Measurements from ENCODE around the gene PNCK. TPM values are rescaled to one million over a fixed set of nuclear protein-coding genes. Genes with fewer than 3 reads are reported as not detected.
A peak's percentile ranks its signal among the peaks of the same experiment; 100 is the strongest.

PNCK gene
- total and polyA plus RNA-seq, 12 donors, result 2.0 to 15.6 (median 5.7) TPM

DNA sequence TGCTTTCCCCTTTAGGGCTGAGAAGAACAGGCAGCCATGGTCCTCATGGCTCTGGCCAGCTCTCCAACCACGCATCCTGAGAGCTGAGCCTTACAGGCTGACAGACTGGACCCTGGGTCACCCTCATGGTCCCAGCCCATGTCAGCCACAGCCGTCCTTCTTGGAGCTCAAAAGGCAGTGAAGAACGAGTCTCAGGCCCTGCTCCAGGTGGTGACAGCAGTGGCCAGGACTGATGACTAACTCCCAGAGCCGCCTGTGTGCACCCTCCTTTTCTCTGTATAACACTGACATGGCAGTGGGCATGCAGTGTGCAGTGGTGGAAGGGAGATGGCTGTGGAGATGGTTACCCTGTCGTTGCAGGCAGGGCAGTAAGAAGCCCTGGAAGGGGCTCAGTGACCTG lies 36.9 kb downstream of the PNCK start:
- Histone ChIP-seq H3K27ac (no peak overlapping the region), H3K4me1 (peaks cover 0 to 14% (median 0%) of the 10 kb centered on the region in 9 donors), H3K4me3 (no peak overlapping the region), H3K36me3 (no peaks in the 10 kb centered on the region), H3K9me3 (peaks cover 0 to 6% (median 0%) of the 10 kb centered on the region in 11 donors), H3K27me3 (peaks cover 0 to 35% (median 3%) of the 10 kb centered on the region in 7 donors)
- DNase-seq (no peak), ATAC-seq (no peak)
- intact Hi-C loops (cut with DNase I), result no loop called here
- WGBS, 2 donors, result 63 to 77% methylated on average over 5 of the region's 5 CpGs
- TF ChIP-seq CTCF (IDR thresholded peaks at IDR 0.05), result no peak

DNA sequence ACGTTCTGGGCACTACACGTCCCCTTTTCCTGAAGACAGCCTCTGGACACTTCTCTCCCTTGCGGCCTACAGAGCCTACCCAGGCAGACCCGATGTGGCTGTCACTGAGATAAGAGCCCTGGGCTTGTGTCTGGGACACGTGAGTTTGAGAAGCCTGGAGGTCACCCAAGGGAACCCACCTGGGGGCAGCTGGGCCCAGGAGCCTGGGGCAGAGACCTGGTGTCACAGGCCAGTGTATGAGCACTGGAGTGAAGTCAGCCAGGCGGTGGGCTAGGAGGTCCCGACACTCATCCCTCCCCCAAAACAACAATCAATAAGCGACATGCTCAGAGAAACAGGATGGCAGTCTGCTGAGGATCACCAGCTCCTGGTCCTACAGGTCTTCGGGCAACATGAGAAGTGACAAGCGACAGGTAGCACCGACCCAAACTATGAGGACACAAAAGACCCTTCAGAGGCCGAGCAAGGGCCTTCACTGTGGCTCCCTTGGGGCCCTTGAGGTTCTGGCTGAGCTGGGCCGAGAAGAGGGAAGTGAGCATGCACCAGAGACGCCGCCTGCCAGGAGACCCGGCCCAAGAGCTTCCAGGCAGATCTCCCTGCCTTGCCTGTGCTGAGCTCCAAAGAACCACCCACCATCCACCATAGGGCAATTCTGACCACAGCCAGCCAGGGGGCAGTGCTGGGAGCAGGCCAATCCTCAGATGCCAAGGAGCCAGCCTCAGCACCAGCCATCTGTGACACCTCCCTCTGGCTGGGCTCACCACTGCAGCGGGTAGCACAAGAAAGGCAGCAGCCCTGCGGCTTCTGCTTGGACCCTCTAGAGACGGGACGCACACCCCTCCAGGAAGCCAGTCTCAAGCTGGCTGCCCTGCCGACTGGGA lies 37.6 kb downstream of the PNCK start:
- Histone ChIP-seq H3K27me3 (peaks cover 0 to 28% (median 0%) of the 10 kb centered on the region in 7 donors), H3K27ac (no peak overlapping the region), H3K36me3 (no peaks in the 10 kb centered on the region), H3K4me1 (peaks cover 0 to 10% (median 0%) of the 10 kb centered on the region in 9 donors), H3K4me3 (no peak overlapping the region), H3K9me3 (peaks cover 0 to 12% (median 0%) of the 10 kb centered on the region in 11 donors)
- DNase-seq, result no peak
- WGBS, 2 donors, result 78 to 85% methylated on average over 17 to 21 of the region's 21 CpGs
- TF ChIP-seq CTCF (IDR thresholded peaks at IDR 0.05), result peak in 3 of 9 donors; percentile 12 to 21 (median 14)
- no peak for ATAC-seq
- intact Hi-C loops (cut with DNase I), result no loop called here

DNA sequence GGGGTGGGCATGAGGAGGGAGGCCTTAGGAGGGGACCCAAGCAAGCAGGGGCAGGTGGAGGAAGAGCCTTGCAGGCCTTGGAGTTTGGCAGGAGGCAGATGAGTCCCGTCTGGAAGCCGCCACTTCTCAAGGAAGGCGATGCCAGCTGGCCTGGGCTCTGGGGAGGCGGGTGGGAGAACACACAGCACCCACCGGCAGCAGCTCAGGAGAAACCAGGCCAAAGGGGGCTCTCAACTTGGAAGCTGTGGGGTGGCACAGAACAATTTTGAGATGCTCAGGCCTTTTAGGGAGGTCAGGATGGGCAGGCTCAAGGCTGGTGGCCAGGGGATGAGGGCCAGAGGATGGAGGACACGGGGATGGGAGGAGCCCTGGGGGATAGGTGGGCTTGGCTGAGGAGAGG lies 38.2 kb downstream of the PNCK start:
- Histone ChIP-seq H3K4me3 (no peak overlapping the region), H3K4me1 (peaks cover 0 to 10% (median 0%) of the 10 kb centered on the region in 9 donors), H3K36me3 (no peaks in the 10 kb centered on the region), H3K27ac (no peak overlapping the region), H3K9me3 (peaks cover 0 to 13% (median 0%) of the 10 kb centered on the region in 11 donors), H3K27me3 (peaks cover 0 to 22% (median 0%) of the 10 kb centered on the region in 7 donors)
- intact Hi-C loops (cut with DNase I), result no loop called here
- no peak for TF ChIP-seq CTCF (IDR thresholded peaks at IDR 0.05)
- WGBS, 2 donors, result 74 to 81% methylated on average over 6 of the region's 6 CpGs
- ATAC-seq (no peak), DNase-seq (no peak)

- WGBS, 2 donors, result 21 to 38% methylated on average over 15 of the region's 15 CpGs
- Histone ChIP-seq H3K4me3 (no peak overlapping the region), H3K27ac (no peak overlapping the region), H3K36me3 (no peaks in the 10 kb centered on the region), H3K4me1 (peaks cover 0 to 10% (median 0%) of the 10 kb centered on the region in 9 donors), H3K27me3 (peaks cover 0 to 21% (median 0%) of the 10 kb centered on the region in 7 donors), H3K9me3 (peaks cover 0 to 13% (median 0%) of the 10 kb centered on the region in 11 donors)
- DNase-seq, result no peak
- TF ChIP-seq CTCF (IDR thresholded peaks at IDR 0.05), result no peak
- ATAC-seq, result peak in 3 of 8 donors; percentile 40 to 80 (median 49)
- intact Hi-C loops (cut with DNase I), result no loop called here
These were observed 38.8 kb downstream of the PNCK start for GRCh38 chrX:153634832-153635231.

All from heart right ventricle (tissue), 16 donors.